ENCODE results near the gene PCDH12. TPM values are rescaled to one million over a fixed set of nuclear protein-coding genes. Genes with fewer than 3 reads are reported as not detected.
A peak's percentile ranks its signal among the peaks of the same experiment; 100 is the strongest.

The PCDH12 gene
- total and polyA plus RNA-seq, 8 donors, result 0.32 to 1.7 (median 0.93) TPM

GRCh38 chr5:141958546-141959172, 657 bp upstream of the PCDH12 start:
- peaks cover 0 to 3% (median 0%) of the 10 kb centered on the region in 3 donors for H3K4me1 ChIP-seq
- H3K36me3 ChIP-seq, result no peaks in the 10 kb centered on the region
- ATAC-seq (peak in 1 of 4 donors; percentile 17), FAIRE-seq (no peak), DNase-seq (no peak)
- H3K4me3 ChIP-seq, result no peak overlapping the region
- TF ChIP-seq CTCF (IDR thresholded peaks at IDR 0.05), result no peak
- H3K27me3 ChIP-seq, result no peaks in the 10 kb centered on the region
- intact Hi-C loops (cut with DNase I), result loop anchor here in 2 of 3 donors (5.0 to 10.0 kb wide), 3 partner anchors 74 to 271 kb away; no protein-coding TSS in a partner anchor
- WGBS, 2 donors, result 58 to 68% methylated on average over 8 of the region's 8 CpGs
- no peaks in the 10 kb centered on the region for H3K9me3 ChIP-seq
- H3K27ac ChIP-seq, result no peak overlapping the region

- WGBS, 2 donors, result 61 to 66% methylated on average over 16 of the region's 16 CpGs
- H3K9me3 ChIP-seq, result no peaks in the 10 kb centered on the region
- no peaks in the 10 kb centered on the region for H3K36me3 ChIP-seq
- peak overlapping the region in 1 of 4 donors; percentile 12 for H3K4me3 ChIP-seq
- no peak for TF ChIP-seq CTCF (IDR thresholded peaks at IDR 0.05)
- no peak for ATAC-seq
- FAIRE-seq, result no peak
- no peak overlapping the region for H3K27ac ChIP-seq
- peaks cover 0 to 3% (median 0%) of the 10 kb centered on the region in 3 donors for H3K4me1 ChIP-seq
- intact Hi-C loops (cut with DNase I), result loop anchor here in 2 of 3 donors (5.0 to 10.0 kb wide), 3 partner anchors 73 to 270 kb away; no protein-coding TSS in a partner anchor
- no peak for DNase-seq
- no peaks in the 10 kb centered on the region for H3K27me3 ChIP-seq
Observed at GRCh38 chr5:141957367-141957996, 520 bp downstream of the PCDH12 start.

- FAIRE-seq, result no peak
- no peak overlapping the region for H3K27ac ChIP-seq
- H3K4me3 ChIP-seq, result no peak overlapping the region
Observed at GRCh38 chr5:141954194-141954593, 3.8 kb downstream of the PCDH12 start.

GRCh38 chr5:141952020-141952419, 6.0 kb downstream of the PCDH12 start:
- FAIRE-seq, result no peak
- H3K27me3 ChIP-seq, result no peaks in the 10 kb centered on the region

More at GRCh38 chr5:141954194-141954593, 3.8 kb downstream of the PCDH12 start:
- H3K4me1 ChIP-seq, result no peaks in the 10 kb centered on the region
- H3K36me3 ChIP-seq, result no peaks in the 10 kb centered on the region
- intact Hi-C loops (cut with DNase I), result loop anchor here in 1 of 3 donors (10.0 kb wide), 1 partner anchor 69 kb away; no protein-coding TSS in a partner anchor
- WGBS, 2 donors, result 93 to 94% methylated on average over 2 of the region's 2 CpGs
- H3K27me3 ChIP-seq, result no peaks in the 10 kb centered on the region
- no peak for DNase-seq
- peak in 1 of 4 donors; percentile 51 for ATAC-seq
- TF ChIP-seq CTCF (IDR thresholded peaks at IDR 0.05), result no peak
- H3K9me3 ChIP-seq, result no peaks in the 10 kb centered on the region

More at GRCh38 chr5:141952020-141952419, 6.0 kb downstream of the PCDH12 start:
- Histone ChIP-seq H3K4me3 (no peak overlapping the region), H3K36me3 (no peaks in the 10 kb centered on the region), H3K27ac (no peak overlapping the region), H3K9me3 (no peaks in the 10 kb centered on the region), H3K4me1 (no peaks in the 10 kb centered on the region)
- intact Hi-C loops (cut with DNase I), result loop anchor here in 1 of 3 donors (10.0 kb wide), 1 partner anchor 67 kb away; no protein-coding TSS in a partner anchor
- 75 to 83% methylated on average over 2 of the region's 2 CpGs for WGBS, 2 donors
- TF ChIP-seq CTCF (IDR thresholded peaks at IDR 0.05), result no peak
- no peak for DNase-seq
- peak in 1 of 4 donors; percentile 36 for ATAC-seq

Data from pancreas (tissue), 10 donors.